GM18951 (cell line): Measurements from ENCODE around the gene CDYL.

ENCODE experiments used
- POLR2A ChIP-seq: IDR thresholded peaks from 4 replicates; pipeline ENCODE4 v1.6.1; 2011; ENCODE audit warnings: mild to moderate bottlenecking; ENCODE audit not compliant: insufficient read length, insufficient read depth; ENCODE audit errors: extremely low read depth
- in situ Hi-C: fragments of 300-500 bp; cut with MboI; formaldehyde crosslinking; loops from one replicate; pipeline ENCODE4 v1.12.0; 2022; ENCODE audit warnings: low sequenced_read_pairs, mixed read lengths, inconsistent platforms; ENCODE audit not compliant: unreplicated experiment

The CDYL gene

DNA sequence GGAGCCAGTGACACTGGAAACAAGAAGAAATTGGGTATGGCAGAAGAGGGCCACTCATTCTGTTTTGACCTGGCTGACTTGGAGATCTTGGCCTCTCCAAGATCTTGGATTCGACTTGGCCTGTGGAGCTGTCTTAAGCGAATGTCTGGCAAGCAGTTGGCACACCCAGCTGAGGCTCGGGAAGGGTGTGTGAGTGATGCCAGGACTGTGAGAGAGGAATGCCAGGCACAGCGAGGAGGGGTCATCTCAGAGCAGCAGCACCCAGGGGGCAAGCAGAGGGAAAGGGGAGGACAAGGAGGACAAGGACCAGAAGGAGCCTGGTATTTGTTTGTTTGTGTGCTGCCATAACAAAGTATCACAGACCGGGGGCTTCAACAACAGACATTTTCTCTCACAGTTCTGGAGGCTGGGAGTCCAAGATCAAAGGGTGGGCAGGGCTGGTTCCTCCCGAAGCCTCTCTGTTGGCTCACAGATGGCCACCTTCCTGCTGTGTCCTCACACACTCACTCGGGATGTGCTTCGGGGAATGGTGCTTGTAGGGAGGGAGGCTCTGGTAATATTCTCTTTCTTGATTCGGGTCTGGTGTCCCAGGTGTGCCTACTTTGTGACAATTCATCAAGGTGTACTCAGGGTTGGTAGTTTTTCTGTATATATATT lies 194.7 kb downstream of the CDYL start:
- in situ Hi-C loops = no loop called here
- no peak for TF ChIP-seq POLR2A

DNA sequence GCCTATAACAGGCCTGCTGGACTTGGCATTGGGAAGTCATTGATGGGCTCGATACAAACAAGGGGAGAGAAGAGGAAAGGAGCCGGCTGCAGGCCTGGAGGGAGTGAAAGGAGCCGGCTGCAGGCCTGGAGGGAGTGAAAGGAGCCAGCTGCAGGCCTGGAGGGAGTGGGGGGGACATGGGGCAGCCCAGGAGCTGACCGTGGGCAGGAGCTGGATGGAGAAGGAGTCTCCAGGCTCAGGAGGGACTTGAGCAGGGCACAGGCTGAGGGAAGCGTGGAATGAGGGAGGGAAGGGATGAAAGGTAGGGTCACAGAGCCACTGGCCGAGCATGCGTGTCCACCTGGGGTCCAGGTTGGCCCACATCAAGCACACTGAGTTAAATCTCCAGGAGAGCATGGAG lies 195.6 kb downstream of the CDYL start:
- in situ Hi-C loops = no loop called here
- no peak for TF ChIP-seq POLR2A

DNA sequence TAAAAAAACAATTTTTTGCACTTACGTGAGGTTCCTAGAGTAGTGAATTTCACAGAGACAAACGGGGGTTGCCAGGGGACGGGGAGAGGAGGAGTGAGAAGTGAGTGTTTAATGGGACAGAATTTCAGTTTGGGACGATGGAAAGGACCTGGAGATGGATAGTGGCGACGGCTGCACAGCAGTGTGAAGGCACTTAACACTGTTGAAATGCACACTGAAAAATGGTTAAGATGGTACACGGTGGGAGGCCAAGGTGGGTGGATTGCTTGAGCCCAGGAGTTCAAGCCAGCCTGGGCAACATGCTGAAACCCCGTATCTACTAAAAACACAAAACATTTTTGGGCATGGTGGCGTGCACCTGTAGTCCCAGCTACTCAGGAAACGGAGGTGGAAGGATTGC lies 196.2 kb downstream of the CDYL start:
- in situ Hi-C loops = no loop called here
- no peak for TF ChIP-seq POLR2A

DNA sequence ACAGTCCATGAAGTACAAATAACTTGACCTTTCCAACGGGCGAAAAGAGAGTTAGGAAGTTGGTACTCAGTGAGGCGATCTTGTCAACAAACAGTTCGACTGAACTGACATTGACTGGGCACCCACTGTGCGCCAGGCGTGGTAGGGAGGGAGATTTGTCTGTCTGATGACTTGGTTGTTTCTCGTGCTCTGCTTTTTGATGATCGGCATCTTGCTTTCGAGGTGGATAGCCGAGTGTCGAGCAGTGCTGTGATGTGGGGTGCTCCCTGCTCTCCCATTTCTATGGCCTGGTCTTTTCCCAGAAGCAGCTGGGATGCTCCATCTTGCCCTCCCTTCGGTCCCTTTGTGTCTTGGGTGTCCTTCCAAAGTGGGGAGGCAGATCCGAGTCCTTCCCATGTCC lies 197.2 kb downstream of the CDYL start:
- in situ Hi-C loops = no loop called here
- no peak for TF ChIP-seq POLR2A

DNA sequence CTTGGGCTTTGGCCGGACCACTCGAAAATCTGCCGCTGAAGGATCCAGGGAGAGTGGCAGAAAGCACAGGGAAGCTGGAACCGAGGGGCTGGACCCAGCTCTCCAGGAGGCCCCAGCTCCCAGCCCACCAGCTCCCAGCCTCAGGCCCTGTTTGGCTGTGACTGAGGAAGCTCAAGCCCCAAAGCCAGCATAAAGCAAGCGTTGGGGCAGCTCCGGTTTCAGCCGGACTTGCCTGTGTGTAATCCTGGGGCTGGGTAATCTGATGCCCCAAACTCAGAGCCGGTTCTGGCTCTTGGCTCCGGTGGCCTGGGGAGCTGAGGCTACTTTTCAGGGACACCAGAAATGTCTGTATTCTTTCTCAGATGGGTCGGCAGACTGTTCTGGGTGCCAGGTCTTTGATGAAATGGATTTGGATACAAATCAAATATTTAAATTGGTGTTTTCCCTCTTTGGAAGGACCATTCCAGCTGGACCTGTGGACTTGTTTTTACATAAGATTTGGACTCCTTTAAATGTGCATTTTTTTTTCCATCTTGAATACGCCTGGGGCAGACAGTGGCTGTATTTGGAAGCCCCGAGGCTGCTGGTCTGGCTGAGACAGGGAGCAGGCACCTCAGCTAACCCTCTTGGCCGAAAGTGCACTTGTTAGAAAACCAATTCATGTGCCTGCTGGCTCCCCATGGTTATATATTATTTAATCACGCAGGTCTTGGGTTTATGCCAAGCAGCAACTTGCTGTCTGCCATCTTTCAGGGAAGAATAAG lies 198.0 kb downstream of the CDYL start:
- TF ChIP-seq POLR2A = no peak
- in situ Hi-C loops = no loop called here

DNA sequence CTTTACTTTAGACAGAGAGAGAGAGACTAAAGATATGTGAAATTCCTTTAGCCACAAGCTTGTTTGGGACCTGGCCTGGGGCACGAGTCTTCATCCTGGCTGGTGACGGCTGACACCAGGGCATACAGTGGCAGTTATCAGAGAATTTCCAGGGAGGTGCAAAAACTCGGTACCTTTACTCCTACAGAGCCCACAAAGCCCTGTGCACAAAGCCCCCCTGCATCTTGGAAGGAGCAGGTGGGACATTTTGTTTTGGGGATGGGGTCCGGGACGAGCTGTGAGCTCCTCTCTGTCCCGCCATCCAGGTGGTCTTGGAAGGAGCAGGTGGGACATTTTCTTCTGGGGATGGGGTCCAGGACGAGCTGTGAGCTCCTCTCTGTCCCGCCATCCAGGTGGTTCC lies 198.8 kb downstream of the CDYL start:
- TF ChIP-seq POLR2A = no peak
- in situ Hi-C loops = no loop called here

DNA sequence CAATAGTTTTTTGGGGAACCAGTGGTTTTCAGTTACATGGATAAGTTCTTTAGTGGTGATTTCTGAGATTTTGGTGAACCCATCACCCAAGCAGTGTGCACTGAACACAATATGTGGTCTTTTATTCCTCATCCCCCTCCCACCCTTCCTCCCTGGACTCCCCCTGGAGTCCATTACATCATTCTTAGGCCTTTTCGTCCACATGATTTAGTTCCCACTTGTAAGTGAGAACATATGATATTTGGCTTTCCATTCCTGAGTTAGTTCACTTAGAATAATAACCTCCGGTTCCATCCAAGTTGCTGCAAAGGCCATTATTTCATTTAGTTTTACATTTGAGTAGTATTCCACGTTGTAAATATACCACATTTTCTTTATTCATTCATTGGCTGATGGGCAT lies 199.3 kb downstream of the CDYL start:
- in situ Hi-C loops = no loop called here
- no peak for TF ChIP-seq POLR2A

DNA sequence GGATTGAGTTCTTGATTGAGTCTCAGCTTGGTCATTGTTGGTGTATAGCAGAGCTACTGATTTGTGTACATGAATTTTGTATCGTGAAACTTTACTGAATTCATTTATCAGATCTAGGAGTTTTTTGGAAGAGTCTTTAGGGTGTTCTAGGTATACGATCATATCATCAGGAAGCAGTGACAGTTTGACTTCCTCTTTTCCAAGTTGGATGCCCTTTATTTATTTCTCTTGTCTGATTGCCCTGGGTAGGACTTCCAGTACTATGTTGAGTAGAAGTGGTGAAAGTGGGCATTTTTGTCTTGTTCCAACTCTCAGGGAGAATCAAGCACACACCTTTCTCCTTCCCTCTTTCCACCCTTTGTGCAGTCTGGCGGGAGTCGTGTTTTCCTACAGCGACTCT lies 201.3 kb downstream of the CDYL start:
- in situ Hi-C loops = no loop called here
- no peak for TF ChIP-seq POLR2A

DNA sequence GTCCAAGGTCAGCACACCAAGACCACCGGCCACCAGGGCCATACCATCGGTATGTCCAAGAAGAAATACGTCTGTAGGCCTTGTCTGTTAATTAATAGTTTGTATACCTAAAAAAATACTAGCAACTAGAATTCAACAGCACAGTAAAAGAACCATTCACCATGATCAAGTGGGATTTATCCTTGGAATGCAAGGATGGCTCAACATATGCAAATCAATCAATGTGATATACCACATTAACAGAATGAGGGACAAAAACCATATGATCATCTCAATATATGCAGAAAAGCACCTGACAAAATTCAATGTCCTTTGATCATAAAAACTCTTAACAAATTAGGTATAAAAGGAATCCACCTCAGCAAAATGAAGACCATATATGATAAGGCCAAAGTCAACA lies 203.2 kb downstream of the CDYL start:
- no peak for TF ChIP-seq POLR2A
- in situ Hi-C loops = no loop called here

DNA sequence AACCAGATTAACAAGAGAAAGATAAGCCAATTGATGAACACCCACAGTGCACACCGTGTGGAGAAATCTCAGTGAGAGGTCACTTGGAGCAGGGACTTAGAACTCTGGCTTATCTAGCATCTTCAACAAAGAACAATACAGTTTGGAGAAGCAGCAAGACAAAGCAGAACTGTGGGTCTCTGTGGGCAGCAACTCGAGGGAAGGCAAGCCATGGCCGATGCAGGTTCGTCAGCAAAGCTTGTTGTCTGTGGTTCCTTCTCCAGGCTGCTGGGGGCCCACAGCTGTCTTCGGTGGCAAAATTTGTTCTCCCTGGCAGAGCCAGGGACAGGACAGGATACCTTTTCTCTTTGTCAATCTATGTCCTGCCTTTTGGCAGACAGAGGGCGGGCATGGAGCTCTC lies 205.6 kb downstream of the CDYL start:
- no peak for TF ChIP-seq POLR2A
- in situ Hi-C loops = no loop called here

DNA sequence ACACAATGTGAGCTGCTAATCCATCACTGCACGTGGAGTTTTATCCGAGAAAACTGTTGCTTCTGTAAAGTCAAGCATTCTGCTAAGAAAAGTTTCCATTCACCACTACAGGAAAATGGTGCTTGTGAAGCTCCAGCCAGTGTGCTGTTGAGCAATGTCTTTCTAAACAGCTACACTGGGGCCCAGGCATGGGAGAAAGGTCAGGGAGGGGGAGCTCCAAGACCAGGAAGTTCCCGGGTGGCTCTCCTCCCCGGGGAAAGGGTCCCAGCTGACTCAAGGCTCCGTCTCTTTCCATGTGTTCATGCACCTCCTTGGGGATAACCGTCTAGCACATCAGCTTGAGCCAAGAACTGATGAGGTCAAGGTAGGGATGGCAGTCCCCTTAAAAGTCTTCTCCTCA lies 207.1 kb downstream of the CDYL start:
- in situ Hi-C loops = no loop called here
- TF ChIP-seq POLR2A = no peak

DNA sequence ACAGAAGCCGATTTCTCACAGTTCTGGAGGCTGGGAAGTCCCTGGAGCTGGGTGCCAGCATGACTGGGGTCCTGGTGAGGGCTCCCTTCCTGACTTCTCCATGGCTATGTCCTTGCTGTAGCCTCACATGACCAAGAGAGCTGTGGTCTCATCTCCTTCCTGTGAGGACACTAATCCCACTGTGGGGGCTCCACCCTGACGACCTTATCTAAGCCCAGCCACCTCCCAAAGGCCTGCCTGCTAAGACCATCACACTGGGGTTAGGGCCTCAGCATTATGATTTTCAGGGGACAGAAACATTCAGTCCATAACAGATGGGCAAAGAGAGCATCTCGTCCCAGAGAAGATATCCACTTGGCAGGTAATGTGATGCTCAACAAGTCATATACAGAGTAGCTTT lies 210.8 kb downstream of the CDYL start:
- TF ChIP-seq POLR2A = no peak
- in situ Hi-C loops = no loop called here

DNA sequence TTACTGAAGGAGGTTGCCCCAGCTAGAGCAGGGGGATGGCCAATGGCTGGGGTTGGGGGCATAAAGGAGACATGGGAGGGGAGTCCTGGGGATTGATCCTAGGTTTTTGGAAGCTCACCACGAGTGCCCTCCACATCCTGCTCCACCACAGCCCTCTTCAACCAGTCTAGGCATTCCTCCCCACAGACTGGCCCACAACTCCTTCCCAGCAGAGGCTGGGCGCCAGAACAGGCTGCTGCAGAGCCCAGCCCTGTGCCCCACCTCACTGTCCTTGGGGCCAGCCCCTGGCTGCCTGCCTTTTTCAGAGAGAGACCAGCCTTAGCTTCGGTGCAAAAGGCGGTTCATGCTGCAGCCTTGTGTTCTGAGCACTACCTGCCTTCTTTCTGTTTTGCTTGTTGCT lies 211.2 kb downstream of the CDYL start:
- in situ Hi-C loops = no loop called here
- no peak for TF ChIP-seq POLR2A

DNA sequence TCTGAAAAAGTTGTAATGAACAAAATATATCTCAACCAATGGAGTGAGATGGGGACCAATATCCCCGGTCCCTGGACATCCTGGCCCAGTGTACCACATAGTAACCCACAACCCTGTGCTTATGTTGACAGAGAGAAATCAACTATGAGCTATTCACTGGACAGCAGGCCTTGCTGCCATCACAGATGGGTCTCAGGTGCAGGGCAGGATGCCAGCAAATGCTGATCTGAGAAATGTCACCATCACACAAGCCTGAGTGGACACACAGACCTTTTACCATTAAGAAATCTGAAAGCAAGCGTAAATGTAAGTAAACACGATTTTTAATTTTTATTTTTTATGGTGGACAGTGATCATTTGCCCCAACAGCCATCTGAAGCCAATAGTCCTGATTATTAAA lies 218.5 kb downstream of the CDYL start:
- in situ Hi-C loops = no loop called here
- TF ChIP-seq POLR2A = no peak
